Measurements from ENCODE around the gene NPM1. TPM values are rescaled to one million over a fixed set of nuclear protein-coding genes. Genes with fewer than 3 reads are reported as not detected.

Gene NPM1
- total and polyA plus RNA-seq, 2 of the 13 experiments (the other 11 are each of a cell fraction or from before 2014, with no cell fraction given), result 2,047 to 3,353 TPM

- POLR2A ChIA-PET, result interaction anchor here (1.1 kb wide), 1 partner anchor 19 kb away, joined by 4 read pairs; no protein-coding TSS in a partner anchor
- Histone ChIP-seq H3K9ac (ENCODE audit: insufficient read depth, low read depth, low read length) (no peak overlapping the region), H2AFZ (ENCODE audit: low read length) (no peak overlapping the region), H3K4me2 (ENCODE audit: low read depth, low read length) (no peak overlapping the region), H3K4me3 (replicated peaks in 1 of 3; ENCODE audit: insufficient read depth in 1 of 3, low read depth in 2 of 3, low read length in 3 of 3) (no peak overlapping the region), H3K27ac (ENCODE audit: extremely low read length, insufficient read depth, low read length) (no peak overlapping the region), H3K9me3 (ENCODE audit: low read length) (no peaks in the 10 kb centered on the region), H3K36me3 (replicated peaks in 1 of 2; ENCODE audit: control insufficient read depth in 1 of 2, insufficient read depth in 2 of 2, low read length in 2 of 2) (no peaks in the 10 kb centered on the region), H4K20me1 (ENCODE audit: insufficient read depth, low read length) (no peaks in the 10 kb centered on the region), H3K79me2 (ENCODE audit: insufficient read depth, low read length) (no peaks in the 10 kb centered on the region), H3K4me1 (ENCODE audit: insufficient read depth, low read length) (no peaks in the 10 kb centered on the region), H3K27me3 (ENCODE audit: control insufficient read depth in 1 of 2, insufficient read depth in 2 of 2, low read length in 2 of 2) (peaks cover 0 to 4% of the 10 kb centered on the region in 2 experiments; a peak in 3 of 5 replicates)
- DNase-seq (ENCODE audit: low spot score), result no peak
- BruUV-seq (replicated peaks), result no TSS peak
- no peak for ATAC-seq
- intact Hi-C loops (cut with micrococcal nuclease; ENCODE audit: unreplicated experiment), result no loop called here
- WGBS (ENCODE audit: low lambda C conversion rate), result 61% methylated on average over 16 of the region's 16 CpGs
- no peak for FAIRE-seq
- CTCF ChIA-PET (ENCODE audit: low intra/inter-chr PET ratio, low total read pairs), result no interaction called here
- in situ Hi-C loops (cut with HindIII; ENCODE audit: extremely low pct_ligation_motif_present, low pct_unique_long_range_greater_than_20kb), result no loop called here
- TF ChIP-seq ZBTB40 (IDR thresholded peaks at IDR 0.05) (no peak), ZBTB40 (CRISPR knock-in tag; IDR thresholded peaks at IDR 0.05) (no peak), ZNF142 (CRISPR knock-in tag; IDR thresholded peaks at IDR 0.05) (no peak), KAT7 (CRISPR knock-in tag; IDR thresholded peaks at IDR 0.05; ENCODE audit: borderline replicate concordance) (no peak), CBX1 (IDR thresholded peaks at IDR 0.05; ENCODE audit: low read depth) (no peak), CREB3 (CRISPR knock-in tag; IDR thresholded peaks at IDR 0.05) (no peak), ZMAT3 (CRISPR knock-in tag; conservative IDR thresholded peaks at IDR 0.05) (no peak)
These were observed 20.0 kb upstream of the NPM1 start for GRCh38 chr5:171367424-171368370.

Data from HepG2 (cell line).